Central memory CD8-positive, alpha-beta T cell (primary cell): ENCODE measurements around the gene TSKS.

Source experiments
- ATAC-seq: fragments of 150-1000 bp; cut with Tn5 transposase; replicated peaks from 2 replicates; pipeline ENCODE4 v1.10.0; 2022; ENCODE audit warnings: mild to moderate bottlenecking, moderate FRiP score, moderate number of reproducible peaks; ENCODE audit not compliant: poor library complexity, severe bottlenecking; ENCODE audit errors: extremely low read depth
- DNase-seq, 2 donors: peaks; one replicate each; pipeline ENCODE4 v3.0.0; 2021; ENCODE audit warnings: low spot score in 2 of 2
- H3K27ac Mint-ChIP-seq: one replicate; pipeline ENCODE4 v1.8.0; 2022; ENCODE audit warnings: low read depth, mild to moderate bottlenecking, moderate library complexity, mixed read lengths
- H3K27me3 Mint-ChIP-seq: one replicate; pipeline ENCODE4 v1.8.0; 2022; ENCODE audit warnings: mixed read lengths
- H3K36me3 Mint-ChIP-seq: one replicate; pipeline ENCODE4 v1.8.0; 2022; ENCODE audit warnings: mild to moderate bottlenecking, moderate library complexity, mixed read lengths; ENCODE audit not compliant: insufficient read depth
- H3K4me1 Mint-ChIP-seq: one replicate; pipeline ENCODE4 v1.8.0; 2022; ENCODE audit warnings: mixed read lengths
- H3K4me3 Mint-ChIP-seq: one replicate; pipeline ENCODE4 v1.8.0; 2022; ENCODE audit warnings: mild to moderate bottlenecking, moderate library complexity, mixed read lengths
- H3K9me3 Mint-ChIP-seq: one replicate; pipeline ENCODE4 v1.8.0; 2022; ENCODE audit warnings: mixed read lengths

TSKS gene

GRCh38 chr19:49763230-49763629, at the start of gene TSKS:
TSS of gene TSKS (minus strand) at chr19:49763306. CDS start at chr19:49763247, 59 bp downstream.
- H3K4me3 Mint-ChIP-seq, result no peak within 1 kb of the TSS
- ATAC-seq (no peak), DNase-seq (no peak)
- H3K4me1 Mint-ChIP-seq, result peaks cover 20% of the 10 kb centered on the region
- H3K9me3 Mint-ChIP-seq, result no peaks in the 10 kb centered on the region
- H3K27me3 Mint-ChIP-seq, result no peaks in the 10 kb centered on the region
- H3K36me3 Mint-ChIP-seq, result peaks cover 8% of the 10 kb centered on the region
- H3K27ac Mint-ChIP-seq, result no peak within 1 kb of the TSS

- DNase-seq (no peak), ATAC-seq (no peak)
- H3K4me1 Mint-ChIP-seq, result peaks cover 45% of the 10 kb centered on the region
- no peaks in the 10 kb centered on the region for H3K9me3 Mint-ChIP-seq
- H3K4me3 Mint-ChIP-seq, result peak overlapping the region; percentile 92
- H3K27me3 Mint-ChIP-seq, result no peaks in the 10 kb centered on the region
- H3K27ac Mint-ChIP-seq, result peak overlapping the region; percentile 96
- H3K36me3 Mint-ChIP-seq, result peaks cover 21% of the 10 kb centered on the region
These were observed 49.4 kb upstream of the TSKS start for GRCh38 chr19:49812452-49812996.

GRCh38 chr19:49811328-49811727, 48.2 kb upstream of the TSKS start:
- Mint-ChIP-seq H3K9me3 (no peaks in the 10 kb centered on the region), H3K4me1 (peaks cover 39% of the 10 kb centered on the region), H3K36me3 (peaks cover 16% of the 10 kb centered on the region), H3K27ac (no peak overlapping the region), H3K27me3 (no peaks in the 10 kb centered on the region), H3K4me3 (peak overlapping the region; percentile 92)
- ATAC-seq, result no peak
- DNase-seq, result no peak

- no peak overlapping the region for H3K27ac Mint-ChIP-seq
- peaks cover 39% of the 10 kb centered on the region for H3K4me1 Mint-ChIP-seq
- no peaks in the 10 kb centered on the region for H3K27me3 Mint-ChIP-seq
These were observed 46.9 kb upstream of the TSKS start for GRCh38 chr19:49809941-49810389.

GRCh38 chr19:49809160-49809940, 46.2 kb upstream of the TSKS start:
- H3K27ac Mint-ChIP-seq, result peak overlapping the region; percentile 82
- H3K4me3 Mint-ChIP-seq, result peak overlapping the region; percentile 84
- H3K4me1 Mint-ChIP-seq, result peaks cover 38% of the 10 kb centered on the region
- ATAC-seq (no peak), DNase-seq (peak; percentile 25 to 29)
- peaks cover 17% of the 10 kb centered on the region for H3K36me3 Mint-ChIP-seq
- no peaks in the 10 kb centered on the region for H3K9me3 Mint-ChIP-seq
- no peaks in the 10 kb centered on the region for H3K27me3 Mint-ChIP-seq

More at GRCh38 chr19:49809941-49810389, 46.9 kb upstream of the TSKS start:
- H3K36me3 Mint-ChIP-seq, result peaks cover 13% of the 10 kb centered on the region
- H3K4me3 Mint-ChIP-seq, result peak overlapping the region; percentile 84
- DNase-seq, result no peak
- no peaks in the 10 kb centered on the region for H3K9me3 Mint-ChIP-seq
- ATAC-seq, result no peak

GRCh38 chr19:49808711-49809159, 45.6 kb upstream of the TSKS start:
- Mint-ChIP-seq H3K4me1 (peaks cover 32% of the 10 kb centered on the region), H3K9me3 (no peaks in the 10 kb centered on the region), H3K27me3 (no peaks in the 10 kb centered on the region), H3K36me3 (peaks cover 17% of the 10 kb centered on the region), H3K4me3 (peak overlapping the region; percentile 84), H3K27ac (peak overlapping the region; percentile 82)
- no peak for ATAC-seq
- DNase-seq, result peak; percentile 59 to 78

- DNase-seq (no peak), ATAC-seq (no peak)
- Mint-ChIP-seq H3K27me3 (no peaks in the 10 kb centered on the region), H3K27ac (peak overlapping the region; percentile 82), H3K4me1 (peaks cover 26% of the 10 kb centered on the region), H3K36me3 (peaks cover 16% of the 10 kb centered on the region), H3K4me3 (peak overlapping the region; percentile 84), H3K9me3 (no peaks in the 10 kb centered on the region)
These were observed 45.0 kb upstream of the TSKS start for GRCh38 chr19:49807904-49808675.

- H3K9me3 Mint-ChIP-seq, result no peaks in the 10 kb centered on the region
- ATAC-seq, result no peak
- H3K27ac Mint-ChIP-seq, result peak overlapping the region; percentile 65
- DNase-seq, result no peak
- peaks cover 12% of the 10 kb centered on the region for H3K36me3 Mint-ChIP-seq
- H3K4me3 Mint-ChIP-seq, result no peak overlapping the region
- H3K4me1 Mint-ChIP-seq, result peaks cover 18% of the 10 kb centered on the region
- H3K27me3 Mint-ChIP-seq, result no peaks in the 10 kb centered on the region
These were observed 44.2 kb upstream of the TSKS start for GRCh38 chr19:49807058-49807903.

GRCh38 chr19:49806620-49806959, 43.5 kb upstream of the TSKS start:
- peak overlapping the region; percentile 16 for H3K27ac Mint-ChIP-seq
- H3K4me1 Mint-ChIP-seq, result peaks cover 14% of the 10 kb centered on the region
- H3K4me3 Mint-ChIP-seq, result no peak overlapping the region

GRCh38 chr19:49805822-49806619, 42.9 kb upstream of the TSKS start:
- Mint-ChIP-seq H3K4me1 (peaks cover 14% of the 10 kb centered on the region), H3K27ac (peak overlapping the region; percentile 16), H3K9me3 (no peaks in the 10 kb centered on the region), H3K36me3 (peaks cover 13% of the 10 kb centered on the region), H3K4me3 (no peak overlapping the region), H3K27me3 (no peaks in the 10 kb centered on the region)
- ATAC-seq, result no peak
- no peak for DNase-seq

More at GRCh38 chr19:49806620-49806959, 43.5 kb upstream of the TSKS start:
- Mint-ChIP-seq H3K36me3 (peaks cover 12% of the 10 kb centered on the region), H3K27me3 (no peaks in the 10 kb centered on the region), H3K9me3 (no peaks in the 10 kb centered on the region)
- ATAC-seq (no peak), DNase-seq (no peak)

GRCh38 chr19:49803529-49803856, 40.4 kb upstream of the TSKS start:
- Mint-ChIP-seq H3K27ac (peak overlapping the region; percentile 38), H3K36me3 (peaks cover 22% of the 10 kb centered on the region), H3K9me3 (no peaks in the 10 kb centered on the region), H3K4me1 (no peaks in the 10 kb centered on the region), H3K27me3 (no peaks in the 10 kb centered on the region), H3K4me3 (no peak overlapping the region)
- DNase-seq (no peak), ATAC-seq (no peak)
